Activated T-cell treated with anti-CD3 and anti-CD28 coated beads, Interleukin-2, amount 50 U/mL, for 72 hours (primary cell): Measurements from ENCODE around the gene COPZ2. TPM values are rescaled to one million over a fixed set of nuclear protein-coding genes. Genes with fewer than 3 reads are reported as not detected.
"Not testable (repeated sequence)": the region's sequence is repeated elsewhere in the genome, so short reads cannot be mapped to it uniquely, and the experiment has no call there.

Experiments
- ATAC-seq, 2 donors: fragments of 150-1000 bp; cut with Tn5 transposase; replicated peaks in 1 of 2; 2 replicates each; pipeline ENCODE4 v1.10.0; 2021; ENCODE audit warnings: moderate library complexity in 2 of 2, mild to moderate bottlenecking in 1 of 2
- DNase-seq, 2 donors: peaks; one replicate each; pipeline ENCODE4 v3.0.0; 2021 to 2022; ENCODE audit warnings: mixed read lengths in 1 of 2
- H3K27ac Mint-ChIP-seq: one replicate; pipeline ENCODE4 v1.8.0; 2022; ENCODE audit warnings: mild to moderate bottlenecking, moderate library complexity, mixed read lengths
- H3K27me3 Mint-ChIP-seq: one replicate; pipeline ENCODE4 v1.8.0; 2022; ENCODE audit warnings: low read depth, mixed read lengths
- H3K36me3 Mint-ChIP-seq, 2 donors: one replicate each; pipeline ENCODE4 v1.8.0; 2022; ENCODE audit warnings: mixed read lengths in 2 of 2, mild to moderate bottlenecking in 1 of 2; ENCODE audit not compliant: insufficient read depth in 2 of 2
- H3K4me1 Mint-ChIP-seq: one replicate; pipeline ENCODE4 v1.8.0; 2022; ENCODE audit warnings: low read depth, mixed read lengths
- H3K4me3 Mint-ChIP-seq, 2 donors: one replicate each; pipeline ENCODE4 v1.8.0; 2022; ENCODE audit warnings: mild to moderate bottlenecking in 2 of 2, mixed read lengths in 2 of 2, moderate library complexity in 2 of 2
- H3K9me3 Mint-ChIP-seq, 2 donors: one replicate each; pipeline ENCODE4 v1.8.0; 2022; ENCODE audit warnings: mixed read lengths in 2 of 2
- total RNA-seq, 2 donors: library from RNA; stranded (reverse); gene quantifications; one replicate each; pipeline ENCODE4 v1.2.3, GENCODE V29; 2022

Gene COPZ2
- total RNA-seq, 2 donors from 2014 or later = 11.7 to 14.2 TPM

DNA sequence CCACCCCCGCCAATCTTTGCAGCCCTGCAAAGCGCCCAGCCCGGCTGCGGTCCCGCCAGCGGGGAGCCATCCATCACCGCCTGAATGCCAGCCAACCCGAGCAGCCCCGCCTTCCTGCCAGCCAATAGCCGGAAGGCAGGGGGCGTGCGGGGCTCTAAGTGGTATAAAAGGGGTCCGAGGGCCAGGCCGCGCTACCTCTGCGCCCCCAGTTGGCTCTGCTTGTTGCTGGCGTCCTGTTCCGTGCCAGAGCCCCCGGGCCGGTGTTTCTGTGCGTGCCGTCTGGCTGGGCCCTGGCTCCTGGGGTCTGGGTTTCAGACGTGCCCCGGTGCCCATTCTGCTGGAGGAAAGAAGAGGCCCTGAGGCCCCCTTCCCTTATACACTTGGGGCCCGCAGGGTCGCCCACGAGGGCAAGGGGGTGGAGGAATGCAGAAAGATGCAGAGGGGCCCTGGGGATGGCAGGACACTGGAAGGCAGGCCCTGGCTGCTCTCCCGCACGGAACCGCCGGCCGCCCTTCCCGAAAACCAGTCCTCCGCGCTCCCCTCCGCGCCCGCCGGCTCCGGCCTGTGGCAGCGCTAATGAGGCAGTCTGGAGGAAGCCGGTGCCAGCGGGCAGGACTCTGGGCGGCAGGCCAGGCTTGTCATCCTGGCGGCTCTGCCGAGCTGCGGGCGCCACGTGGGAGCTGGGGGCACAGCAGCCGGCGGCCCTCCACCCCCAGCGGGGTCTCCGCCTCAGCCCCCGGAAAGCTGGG, 14.0 kb downstream of the COPZ2 start:
- Mint-ChIP-seq H3K4me3 (peak overlapping the region; percentile 85 to 87), H3K27me3 (peaks cover 39% of the 10 kb centered on the region), H3K36me3 (peaks cover 0 to 3% of the 10 kb centered on the region in 2 donors), H3K4me1 (peaks cover 38% of the 10 kb centered on the region), H3K27ac (no peak overlapping the region), H3K9me3 (no peaks in the 10 kb centered on the region)
- ATAC-seq (peak; percentile 24 to 29), DNase-seq (peak; percentile 53 to 65)

DNA sequence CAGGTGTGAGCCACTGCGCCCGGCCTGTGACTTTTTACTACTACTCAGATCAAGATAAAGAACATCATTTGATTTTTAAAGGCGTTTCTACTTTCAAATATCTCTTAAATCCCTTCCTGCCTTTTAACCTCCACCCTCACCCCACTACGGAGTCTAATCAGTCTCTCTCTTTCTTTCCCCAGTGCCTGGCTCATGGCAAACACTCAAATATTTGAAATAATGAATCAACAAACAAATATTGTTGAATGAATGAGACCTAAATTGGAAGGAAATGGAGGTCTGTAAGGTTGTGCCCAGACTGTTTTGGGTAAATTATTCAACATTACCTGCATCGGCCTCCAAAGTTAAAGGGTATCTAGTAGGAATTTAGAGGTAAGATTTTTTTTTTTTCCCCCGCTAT, 14.7 kb downstream of the COPZ2 start:
- H3K4me1 Mint-ChIP-seq = peaks cover 45% of the 10 kb centered on the region
- H3K9me3 Mint-ChIP-seq = no peaks in the 10 kb centered on the region
- DNase-seq = no peak
- peaks cover 35% of the 10 kb centered on the region for H3K27me3 Mint-ChIP-seq
- peak overlapping the region; percentile 85 to 87 for H3K4me3 Mint-ChIP-seq
- no peak for ATAC-seq
- peaks cover 0 to 3% of the 10 kb centered on the region in 2 donors for H3K36me3 Mint-ChIP-seq
- H3K27ac Mint-ChIP-seq = no peak overlapping the region

DNA sequence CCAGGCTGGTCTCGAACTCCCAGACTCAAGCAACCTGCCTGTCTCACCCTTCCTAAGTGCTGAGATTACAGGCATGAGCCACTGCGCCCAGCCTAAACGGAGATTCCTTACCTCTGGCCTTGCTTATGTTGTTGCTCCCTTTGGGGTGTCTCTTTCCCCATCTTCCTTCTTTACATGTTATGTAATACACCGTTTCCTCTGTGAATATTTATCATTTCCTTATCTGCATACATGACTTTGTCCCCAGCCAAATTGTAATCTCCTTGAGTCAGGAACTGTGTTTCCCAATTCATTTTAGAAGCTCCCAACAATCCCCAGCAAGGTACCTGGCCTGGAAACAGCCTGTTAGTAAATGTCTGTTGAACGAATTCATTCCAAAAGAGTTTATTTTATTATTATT, 15.7 kb downstream of the COPZ2 start:
- Mint-ChIP-seq H3K36me3 (peaks cover 0 to 3% of the 10 kb centered on the region in 2 donors), H3K9me3 (no peaks in the 10 kb centered on the region), H3K27me3 (peaks cover 30% of the 10 kb centered on the region), H3K4me1 (peaks cover 48% of the 10 kb centered on the region), H3K4me3 (no peak overlapping the region), H3K27ac (no peak overlapping the region)
- no peak for ATAC-seq
- no peak for DNase-seq

DNA sequence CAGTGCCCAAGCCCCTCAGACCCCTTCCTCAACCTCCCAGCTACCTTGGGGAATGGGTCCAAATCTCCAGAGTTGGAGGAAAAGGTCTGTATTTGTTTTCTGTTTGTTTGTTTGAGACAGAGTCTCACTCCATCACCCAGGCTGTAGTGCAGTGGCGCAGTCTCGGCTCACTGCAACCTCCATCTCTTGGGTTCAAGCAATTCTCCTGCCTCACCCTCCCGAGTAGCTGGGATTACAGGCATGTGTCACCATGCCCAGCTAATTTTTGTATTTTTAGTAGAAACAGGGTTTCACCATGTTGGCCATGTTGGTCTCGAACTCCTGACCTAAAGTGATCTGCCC, 19.8 kb downstream of the COPZ2 start:
- Mint-ChIP-seq H3K4me3 (peak overlapping the region; percentile 27 to 38), H3K4me1 (peaks cover 14% of the 10 kb centered on the region), H3K27me3 (peaks cover 33% of the 10 kb centered on the region), H3K27ac (peak overlapping the region; percentile 6)
- not testable (repeated sequence) for DNase-seq, H3K9me3 Mint-ChIP-seq, H3K36me3 Mint-ChIP-seq, ATAC-seq

DNA sequence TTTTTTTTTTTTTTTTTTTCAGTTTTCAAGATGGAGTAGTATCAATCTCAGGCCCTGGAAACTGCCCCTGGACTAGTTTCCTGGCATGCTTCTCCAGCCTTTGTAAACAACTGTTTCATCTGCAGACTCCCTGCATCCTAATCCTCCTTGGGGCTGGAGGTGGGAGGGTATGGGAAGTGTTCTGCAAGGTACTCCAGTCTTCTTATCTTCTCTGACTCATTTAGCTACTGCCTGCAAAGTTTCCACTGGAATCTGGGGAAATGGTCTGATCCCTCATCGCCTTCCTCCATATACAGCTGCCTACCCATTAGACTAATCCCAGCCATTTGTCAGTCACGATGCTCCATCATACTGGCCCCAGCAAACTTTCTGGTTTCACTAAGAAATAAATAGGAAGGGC, 21.5 kb downstream of the COPZ2 start:
- H3K27me3 Mint-ChIP-seq = peaks cover 35% of the 10 kb centered on the region
- H3K4me3 Mint-ChIP-seq = no peak overlapping the region
- H3K4me1 Mint-ChIP-seq = peaks cover 28% of the 10 kb centered on the region
- no peaks in the 10 kb centered on the region for H3K9me3 Mint-ChIP-seq
- ATAC-seq = no peak
- H3K36me3 Mint-ChIP-seq = peaks cover 0 to 2% of the 10 kb centered on the region in 2 donors
- no peak overlapping the region for H3K27ac Mint-ChIP-seq
- no peak for DNase-seq

DNA sequence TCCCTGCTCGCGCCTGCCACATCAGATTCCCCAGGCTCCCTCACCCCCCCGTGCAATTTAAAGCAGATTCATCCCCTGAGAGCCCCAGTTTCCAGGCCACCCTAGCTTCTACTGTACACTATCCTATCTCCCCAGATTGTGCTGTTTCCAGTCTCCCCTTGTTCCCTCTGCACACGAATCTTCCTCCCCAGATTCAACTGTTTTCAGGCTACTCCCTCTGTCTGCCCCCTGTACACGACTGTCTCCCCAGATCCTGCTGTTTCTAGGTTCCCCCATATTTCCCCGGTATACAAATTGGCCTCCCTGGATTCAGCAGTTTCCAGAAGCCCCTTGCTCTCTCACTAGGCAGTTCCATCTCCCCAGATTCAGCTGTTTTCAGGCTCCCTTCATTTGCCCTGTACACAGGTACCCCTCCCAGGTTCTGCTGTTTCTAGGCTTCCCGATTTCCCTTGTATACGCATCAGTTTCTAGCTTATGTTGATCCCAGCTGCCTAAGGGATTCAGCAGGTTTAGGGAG, 22.9 kb downstream of the COPZ2 start:
- peaks cover 47% of the 10 kb centered on the region for H3K27me3 Mint-ChIP-seq
- no peak overlapping the region for H3K27ac Mint-ChIP-seq
- H3K9me3 Mint-ChIP-seq = no peaks in the 10 kb centered on the region
- H3K4me3 Mint-ChIP-seq = no peak overlapping the region
- no peak for ATAC-seq
- peaks cover 0 to 2% of the 10 kb centered on the region in 2 donors for H3K36me3 Mint-ChIP-seq
- no peak for DNase-seq
- H3K4me1 Mint-ChIP-seq = peaks cover 29% of the 10 kb centered on the region

DNA sequence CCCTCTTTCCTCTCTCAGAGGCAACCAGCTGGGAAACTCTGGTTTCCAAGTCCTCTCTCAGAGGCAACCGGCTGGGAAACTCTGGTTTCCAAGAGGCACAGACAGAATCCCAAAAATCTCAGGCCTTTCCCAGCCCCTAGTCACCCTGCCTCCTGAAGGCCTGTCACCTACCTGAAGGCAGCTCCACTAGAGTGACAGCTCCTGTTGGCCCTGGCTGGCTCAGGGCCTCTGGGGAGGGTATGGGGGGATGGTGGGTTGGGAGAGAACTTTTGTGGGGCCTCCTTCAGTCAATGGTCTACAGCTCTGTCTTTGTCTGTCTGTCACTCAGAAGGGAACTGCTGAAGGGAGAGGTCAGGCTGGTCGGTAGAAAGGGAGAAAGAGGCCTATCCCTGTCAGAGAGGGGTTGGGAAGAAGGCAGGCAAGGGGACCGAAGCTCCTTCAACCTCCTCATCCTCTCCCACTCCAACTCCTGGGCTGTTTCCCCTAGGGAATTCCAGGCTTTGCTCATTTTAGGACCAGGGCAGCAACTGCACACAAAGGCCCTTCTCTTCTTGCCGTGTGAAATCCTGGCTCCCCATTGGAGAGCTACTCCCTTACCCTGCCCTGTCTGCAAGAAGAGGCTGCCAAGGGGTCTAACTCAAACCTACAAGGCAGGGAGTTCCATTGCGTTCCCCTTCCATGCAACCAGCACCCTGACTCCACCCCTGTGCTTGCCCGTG, 23.6 kb downstream of the COPZ2 start:
- no peaks in the 10 kb centered on the region for H3K9me3 Mint-ChIP-seq
- H3K4me3 Mint-ChIP-seq = no peak overlapping the region
- ATAC-seq = no peak
- no peak for DNase-seq
- no peak overlapping the region for H3K27ac Mint-ChIP-seq
- H3K27me3 Mint-ChIP-seq = peaks cover 50% of the 10 kb centered on the region
- H3K36me3 Mint-ChIP-seq = peaks cover 0 to 2% of the 10 kb centered on the region in 2 donors
- peaks cover 29% of the 10 kb centered on the region for H3K4me1 Mint-ChIP-seq

DNA sequence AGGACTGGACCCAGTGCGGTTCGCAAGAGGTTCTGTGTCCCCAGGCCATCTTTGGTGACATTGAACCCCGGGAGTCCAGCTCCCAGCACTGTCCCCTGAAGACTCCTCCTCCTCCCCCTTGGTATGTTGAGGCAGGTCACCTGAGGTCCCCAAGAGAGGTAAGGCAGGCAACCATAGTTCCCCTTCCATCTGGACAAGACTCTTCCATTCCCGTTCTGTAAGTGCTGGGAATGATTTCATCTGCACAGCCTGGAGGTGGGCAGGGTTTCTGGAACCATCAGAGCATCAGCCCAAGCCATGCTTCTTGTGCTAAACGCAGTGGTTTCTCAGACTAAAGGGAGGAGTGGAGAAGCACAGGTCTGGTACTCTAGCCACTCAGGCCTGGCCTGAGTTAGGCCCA, 24.9 kb downstream of the COPZ2 start:
- DNase-seq = no peak
- Mint-ChIP-seq H3K4me3 (peak overlapping the region; percentile 80 to 82), H3K27ac (no peak overlapping the region), H3K36me3 (peaks cover 0 to 2% of the 10 kb centered on the region in 2 donors), H3K27me3 (peaks cover 50% of the 10 kb centered on the region), H3K9me3 (no peaks in the 10 kb centered on the region), H3K4me1 (peaks cover 20% of the 10 kb centered on the region)
- no peak for ATAC-seq

DNA sequence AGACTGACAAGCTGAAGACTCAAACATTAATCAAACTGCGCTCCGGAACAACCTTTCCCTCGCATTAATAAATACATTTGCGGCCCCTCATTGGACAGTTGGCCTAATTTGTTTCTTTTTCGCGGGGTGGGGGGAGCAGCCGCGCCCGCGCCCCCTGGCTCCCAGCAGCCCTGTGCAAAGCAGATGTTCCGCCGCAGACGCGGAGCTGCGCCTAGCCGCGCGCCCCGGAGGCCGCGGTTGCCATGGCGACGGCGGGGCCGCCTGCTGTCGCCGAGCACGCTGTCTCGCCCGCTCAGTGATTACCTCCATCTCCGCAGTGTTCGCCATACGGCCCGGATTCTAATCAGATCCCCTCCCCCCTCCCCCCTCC, 25.5 kb downstream of the COPZ2 start:
- H3K4me3 Mint-ChIP-seq = peak overlapping the region; percentile 80 to 82
- H3K36me3 Mint-ChIP-seq = peaks cover 0 to 2% of the 10 kb centered on the region in 2 donors
- no peaks in the 10 kb centered on the region for H3K9me3 Mint-ChIP-seq
- DNase-seq (peak; percentile 74 to 77), ATAC-seq (peak; percentile 89 to 91)
- no peak overlapping the region for H3K27ac Mint-ChIP-seq
- H3K27me3 Mint-ChIP-seq = peaks cover 54% of the 10 kb centered on the region
- H3K4me1 Mint-ChIP-seq = peaks cover 16% of the 10 kb centered on the region

DNA sequence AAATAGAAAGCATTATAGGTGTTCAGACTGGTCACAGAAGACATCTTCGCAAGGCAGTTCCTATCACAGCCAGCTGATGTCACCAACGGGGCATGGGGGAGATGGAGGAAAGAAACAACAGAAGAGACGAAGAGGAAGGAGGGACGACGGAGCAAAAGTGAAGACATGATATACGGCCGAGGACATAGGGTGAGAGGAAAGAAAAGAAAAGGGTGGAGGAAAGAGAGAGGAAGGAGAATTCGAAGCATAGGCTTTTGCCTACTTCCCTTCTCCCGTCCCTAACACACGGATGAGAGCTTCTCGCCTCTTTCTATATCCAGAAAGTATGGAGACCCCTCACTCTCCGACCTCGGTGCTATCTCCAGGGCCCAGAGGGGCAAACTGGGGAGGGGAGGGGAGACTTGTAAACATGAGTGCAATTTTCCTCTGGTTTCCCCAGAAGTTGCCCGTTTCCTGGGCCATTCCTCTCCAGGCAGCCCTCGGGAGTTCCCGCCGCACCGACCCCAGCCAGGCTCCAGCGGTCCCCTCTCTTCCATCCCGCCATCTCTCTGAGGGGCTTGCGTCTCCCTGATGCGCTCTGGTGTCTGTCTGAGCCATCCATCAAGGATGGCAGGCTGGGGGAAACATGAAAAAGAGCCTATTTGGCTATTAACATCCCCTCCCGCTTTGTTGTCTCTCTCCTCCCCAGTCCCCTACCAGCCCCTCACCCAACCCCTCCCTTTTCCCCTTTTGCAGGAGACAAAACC, 26.0 kb downstream of the COPZ2 start:
- peak; percentile 61 to 63 for DNase-seq
- Mint-ChIP-seq H3K27me3 (peaks cover 57% of the 10 kb centered on the region), H3K4me3 (peak overlapping the region; percentile 80 to 82), H3K9me3 (no peaks in the 10 kb centered on the region), H3K36me3 (peaks cover 0 to 2% of the 10 kb centered on the region in 2 donors), H3K4me1 (peaks cover 16% of the 10 kb centered on the region), H3K27ac (no peak overlapping the region)
- ATAC-seq = peak; percentile 75 to 76

DNA sequence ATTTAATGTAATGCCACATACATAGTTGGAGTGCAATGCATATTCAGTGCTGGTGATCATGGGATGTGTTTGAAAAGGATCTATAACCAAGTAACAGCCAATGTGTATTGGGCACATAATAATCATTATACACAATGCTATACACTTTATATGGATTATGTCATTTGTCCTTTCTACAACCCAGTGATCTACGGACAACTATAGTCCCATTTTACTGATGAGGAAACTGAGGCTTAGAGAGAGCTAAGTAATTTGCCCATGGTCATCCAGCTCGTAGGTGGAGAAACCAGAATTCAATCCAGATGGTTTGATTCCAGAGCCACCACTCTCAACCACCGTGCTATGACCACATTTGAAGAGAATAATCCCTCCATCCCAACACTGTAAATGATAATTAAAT, 27.4 kb downstream of the COPZ2 start:
- H3K4me1 Mint-ChIP-seq = peaks cover 16% of the 10 kb centered on the region
- ATAC-seq (no peak), DNase-seq (no peak)
- no peak overlapping the region for H3K27ac Mint-ChIP-seq
- H3K9me3 Mint-ChIP-seq = no peaks in the 10 kb centered on the region
- peaks cover 0 to 2% of the 10 kb centered on the region in 2 donors for H3K36me3 Mint-ChIP-seq
- no peak overlapping the region for H3K4me3 Mint-ChIP-seq
- H3K27me3 Mint-ChIP-seq = peaks cover 64% of the 10 kb centered on the region

DNA sequence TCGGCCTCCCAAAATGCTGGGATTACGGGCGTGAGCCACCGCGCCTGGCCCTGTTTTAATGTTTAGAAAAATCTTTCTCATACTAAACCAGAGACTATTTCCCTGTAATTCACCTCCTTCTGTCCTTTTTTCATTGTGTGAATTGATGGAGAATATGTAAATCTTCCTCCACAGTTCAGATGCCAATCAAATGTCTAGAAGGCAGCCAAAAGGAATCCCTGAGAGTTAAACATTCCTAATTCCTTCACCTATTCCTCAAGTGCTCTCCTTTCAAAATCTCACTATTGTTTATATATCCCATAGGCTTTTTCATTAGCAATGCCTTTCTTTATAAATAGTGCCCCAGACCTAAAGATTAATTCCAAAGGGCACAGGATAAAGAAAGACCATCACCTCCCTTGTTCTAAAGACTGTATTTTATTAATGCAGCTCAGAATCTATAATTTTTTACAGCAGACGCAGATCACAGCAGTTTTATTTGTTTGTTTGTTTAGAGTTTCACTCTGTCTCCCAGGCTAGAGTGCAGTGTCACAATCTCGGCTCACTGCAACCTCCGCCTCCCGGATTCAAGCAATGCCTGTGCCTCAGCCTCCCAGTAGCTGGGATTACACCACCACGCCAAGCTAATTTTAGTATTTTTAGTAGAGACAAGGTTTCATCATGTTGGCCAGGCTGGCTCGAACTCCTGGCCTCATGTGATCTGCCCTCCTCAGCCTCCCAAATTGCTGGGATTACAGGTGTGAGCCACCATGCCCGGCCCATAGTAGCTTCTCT, 30.5 kb downstream of the COPZ2 start:
- H3K27ac Mint-ChIP-seq = no peak overlapping the region

More for the DNA sequence above, 30.5 kb downstream of the COPZ2 start:
- H3K36me3 Mint-ChIP-seq = peaks cover 0 to 2% of the 10 kb centered on the region in 2 donors
- H3K4me1 Mint-ChIP-seq = peaks cover 22% of the 10 kb centered on the region
- no peak overlapping the region for H3K4me3 Mint-ChIP-seq
- ATAC-seq (no peak), DNase-seq (no peak)
- no peaks in the 10 kb centered on the region for H3K9me3 Mint-ChIP-seq
- H3K27me3 Mint-ChIP-seq = peaks cover 56% of the 10 kb centered on the region
